HEK293T (cell line): Measurements from ENCODE around the gene ITGAD.

Source experiments
- ARNT ChIP-seq: fragments of 450-650 bp; IDR thresholded peaks from 2 replicates; pipeline ENCODE4 v1.6.1; 2017; ENCODE audit warnings: mild to moderate bottlenecking
- BHLHE40 ChIP-seq: fragments of 450-650 bp; IDR thresholded peaks from 2 replicates; pipeline ENCODE4 v1.6.1; 2016; ENCODE audit warnings: mild to moderate bottlenecking, moderate library complexity, borderline replicate concordance
- ELF4 ChIP-seq: fragments of 450-650 bp; IDR thresholded peaks from 2 replicates; pipeline ENCODE4 v1.6.1; 2017; ENCODE audit warnings: antibody characterized with exemption
- FOXK2 ChIP-seq: fragments of 450-650 bp; IDR thresholded peaks from 2 replicates; pipeline ENCODE4 v1.6.1; 2016; ENCODE audit warnings: mild to moderate bottlenecking
- FOXM1 ChIP-seq: fragments of 450-650 bp; IDR thresholded peaks from 2 replicates; pipeline ENCODE4 v1.6.1; 2017; ENCODE audit warnings: mild to moderate bottlenecking, borderline replicate concordance
- SP1 ChIP-seq: fragments of 450-650 bp; IDR thresholded peaks from 2 replicates; pipeline ENCODE4 v1.6.1; 2017
- SUZ12 ChIP-seq: fragments of 450-650 bp; IDR thresholded peaks from 2 replicates; pipeline ENCODE4 v1.6.1; 2016; ENCODE audit warnings: mild to moderate bottlenecking
- ZNF384 ChIP-seq: fragments of 450-650 bp; IDR thresholded peaks from 2 replicates; pipeline ENCODE4 v1.6.1; 2016

- TF ChIP-seq ZNF384 (no peak), ARNT (no peak), SUZ12 (no peak), FOXK2 (no peak), BHLHE40 (no peak), SP1 (no peak), ELF4 (no peak), FOXM1 (no peak)
Measured at GRCh38 chr16:31395647-31396046, 2.5 kb downstream of the ITGAD start.
